HG03460 (cell line): ENCODE results near the gene BEND3.
"Not testable (repeated sequence)": the region's sequence is repeated elsewhere in the genome, so short reads cannot be mapped to it uniquely, and the experiment has no call there.

Source experiments
- ATAC-seq: cut with Tn5 transposase; IDR thresholded peaks from one replicate; pipeline ENCODE4 v1.9.1; 2021; ENCODE audit not compliant: unreplicated experiment

The BEND3 gene

DNA sequence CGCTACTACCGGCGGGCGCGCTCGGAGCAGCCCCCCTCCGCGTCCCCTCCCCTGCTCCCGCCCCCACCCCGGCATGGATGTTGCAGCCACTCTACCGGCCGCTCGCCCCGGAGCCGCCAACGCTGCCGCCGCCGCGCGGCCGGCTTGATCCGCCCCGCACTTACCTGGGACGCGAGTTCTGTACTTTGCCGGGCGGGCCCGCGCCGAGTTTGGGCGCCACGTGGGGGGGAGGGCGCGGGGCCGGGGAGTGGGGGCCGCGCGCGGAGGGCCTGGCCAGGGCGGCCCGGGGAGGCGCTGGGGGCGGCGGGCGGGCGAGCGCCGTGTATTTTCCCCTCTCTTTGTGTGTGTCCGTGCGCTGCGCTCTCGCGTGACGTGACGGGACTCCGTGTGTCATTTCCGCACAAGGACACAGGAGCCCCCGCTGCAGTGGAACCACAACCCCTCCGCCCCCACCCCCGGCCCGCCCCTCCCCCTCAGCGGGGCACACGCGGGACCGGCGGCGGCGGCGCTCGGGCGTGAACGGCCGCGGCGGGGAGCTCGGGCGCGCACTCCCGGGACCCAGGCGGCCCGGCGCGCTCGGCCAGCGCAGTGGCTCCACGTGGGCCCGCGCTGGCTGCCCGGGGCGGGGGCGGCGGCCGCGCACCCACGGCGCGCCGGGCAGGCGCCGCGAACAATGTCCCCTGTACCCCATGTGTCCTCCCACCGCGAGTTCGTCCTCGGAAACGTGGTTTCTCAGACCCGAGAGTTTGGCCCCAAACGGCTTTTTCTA is at the start of gene BEND3:
BEND3 (minus strand) TSS at position 590 of the 769 bp plus-strand sequence. CDS start 16,230 bp downstream, outside the sequence.
- peak; percentile 13 for ATAC-seq

DNA sequence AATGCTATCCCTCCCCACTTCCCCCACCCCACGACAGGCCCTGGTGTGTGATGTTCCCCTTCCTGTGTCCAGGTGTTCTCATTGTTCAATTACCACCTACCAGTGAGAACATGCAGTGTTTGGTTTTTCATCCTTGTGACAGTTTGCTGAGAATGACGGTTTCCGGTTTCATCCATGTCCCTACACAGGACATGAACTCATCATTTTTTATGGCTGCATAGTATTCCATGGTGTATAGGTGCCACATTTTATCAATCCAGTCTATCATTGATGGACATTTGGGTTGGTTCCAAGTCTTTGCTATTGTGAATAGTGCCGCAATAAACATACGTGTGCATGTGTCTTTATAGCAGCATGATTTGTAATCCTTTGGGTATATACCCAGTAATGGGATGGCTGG is 49.0 kb upstream of the BEND3 start:
- ATAC-seq, result not testable (repeated sequence)

DNA sequence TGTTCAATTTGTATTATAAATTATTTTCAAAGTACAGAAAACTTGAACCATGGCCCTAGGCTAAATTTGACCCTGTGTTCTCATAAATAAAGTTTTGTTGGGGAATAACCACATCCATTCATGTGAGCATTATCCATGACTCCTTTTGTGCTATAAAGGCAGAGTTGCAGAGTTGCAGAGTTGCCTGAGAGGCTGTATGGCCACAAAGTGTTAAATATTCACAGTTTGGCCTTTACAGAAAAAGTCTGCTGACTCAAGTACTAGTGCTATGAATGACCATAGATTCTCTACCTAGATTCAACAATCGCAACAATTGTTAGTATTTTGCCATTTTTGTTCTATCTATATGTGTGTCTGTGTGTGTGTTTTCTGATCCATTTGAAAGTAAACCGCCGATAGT is 46.2 kb upstream of the BEND3 start:
- no peak for ATAC-seq

DNA sequence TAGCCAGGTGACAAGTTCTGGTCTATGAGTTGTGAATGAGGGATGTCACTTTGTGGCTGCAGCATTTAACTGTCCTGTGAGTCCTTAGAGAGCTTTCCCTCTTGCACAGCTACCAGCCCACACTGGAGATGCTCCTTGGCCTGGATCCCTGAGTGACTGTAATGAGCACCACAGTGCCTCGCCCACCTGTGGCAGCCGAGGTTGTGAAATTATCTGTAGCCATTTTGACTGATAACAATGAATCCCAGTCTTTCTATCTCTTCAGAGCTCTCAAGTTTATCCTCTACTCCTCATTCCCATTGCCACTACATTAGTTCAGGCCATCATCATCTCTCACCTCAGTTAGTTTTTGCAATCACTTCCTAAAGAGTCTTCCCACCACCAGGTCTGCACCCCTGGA is 41.3 kb upstream of the BEND3 start:
- ATAC-seq, result no peak

DNA sequence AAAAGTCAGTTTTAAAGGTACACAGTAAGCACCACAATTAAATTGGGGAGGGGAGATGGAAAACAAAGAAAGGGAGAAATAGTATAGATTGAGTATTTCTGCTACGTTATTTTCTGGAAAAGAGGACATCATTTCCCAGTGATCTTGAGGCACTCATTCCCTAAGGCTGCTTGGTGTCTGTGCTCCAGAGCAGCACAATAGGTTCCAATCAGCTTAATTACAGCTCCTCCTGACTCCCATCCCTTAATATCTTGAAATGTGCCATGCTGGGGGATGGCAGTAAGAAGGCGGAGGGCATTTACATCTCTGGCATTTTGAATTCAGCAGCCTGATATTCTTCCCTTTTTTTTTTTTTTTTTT is 39.5 kb upstream of the BEND3 start:
- no peak for ATAC-seq

DNA sequence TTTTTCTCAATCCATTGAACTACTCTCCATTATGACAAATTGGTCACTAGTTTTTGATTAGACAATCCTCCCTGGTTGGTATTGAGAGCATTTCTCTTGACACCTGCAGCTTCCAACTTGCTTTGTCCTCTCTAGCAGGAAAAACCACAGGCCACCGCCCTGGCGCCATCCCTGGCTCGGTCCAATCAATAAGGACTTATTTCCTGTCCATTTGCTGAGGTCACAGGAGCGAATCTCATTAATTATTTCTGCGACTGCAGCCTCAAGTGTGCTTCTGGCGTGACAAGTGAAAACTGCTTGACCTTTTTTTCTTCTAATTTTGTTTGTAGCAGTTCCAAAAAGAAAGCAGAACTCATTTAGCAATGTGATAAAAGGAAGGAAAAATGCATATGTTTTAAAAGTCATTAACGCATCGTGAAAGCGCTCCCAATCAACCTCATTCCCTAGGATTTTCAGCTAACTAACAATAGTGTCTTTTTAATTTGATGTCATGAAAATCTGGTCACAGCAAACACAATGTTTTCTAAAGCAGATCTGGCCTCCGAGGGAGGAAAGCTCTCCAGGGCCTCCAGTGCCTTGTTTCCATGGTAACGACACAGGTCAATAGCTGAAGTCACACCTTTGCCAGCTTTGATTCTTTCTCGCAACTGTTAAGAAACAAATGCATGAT is 39.0 kb upstream of the BEND3 start:
- no peak for ATAC-seq

DNA sequence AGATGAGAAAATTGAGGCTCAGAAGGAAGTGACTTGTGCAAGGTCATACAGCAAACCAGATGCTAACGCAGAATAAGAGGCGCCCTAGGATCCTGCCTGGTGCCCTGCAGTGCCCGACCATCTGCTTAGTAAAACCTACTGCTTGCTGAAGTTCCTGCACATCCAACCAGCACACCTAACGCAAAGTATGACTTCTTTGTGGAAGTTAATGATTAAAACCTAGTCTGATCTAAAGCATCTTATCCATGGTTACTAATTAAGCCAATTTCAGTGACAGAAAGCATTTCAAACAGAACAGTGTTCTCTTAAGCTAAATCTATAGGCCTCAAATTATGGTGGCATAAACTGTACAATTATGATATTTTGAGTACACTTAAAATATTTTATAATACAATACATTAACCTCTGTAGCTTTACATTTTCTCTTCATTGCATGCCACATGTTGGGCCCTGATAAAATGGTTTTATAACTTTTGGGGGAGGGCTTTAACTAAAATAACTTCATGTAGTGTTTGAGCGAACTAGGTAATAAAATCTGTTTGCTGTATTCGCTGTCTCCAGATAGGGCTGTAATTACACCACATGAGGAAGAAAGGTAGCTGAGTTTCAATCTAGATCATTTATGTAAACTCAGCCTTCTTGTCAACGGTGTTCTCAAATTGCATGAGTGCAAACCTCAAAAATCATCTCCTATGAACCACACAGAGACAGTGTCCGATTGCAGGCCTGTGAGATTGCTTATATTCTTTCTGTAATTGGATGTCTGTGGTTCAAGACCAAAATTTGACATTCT is 37.5 kb upstream of the BEND3 start:
- ATAC-seq, result no peak

DNA sequence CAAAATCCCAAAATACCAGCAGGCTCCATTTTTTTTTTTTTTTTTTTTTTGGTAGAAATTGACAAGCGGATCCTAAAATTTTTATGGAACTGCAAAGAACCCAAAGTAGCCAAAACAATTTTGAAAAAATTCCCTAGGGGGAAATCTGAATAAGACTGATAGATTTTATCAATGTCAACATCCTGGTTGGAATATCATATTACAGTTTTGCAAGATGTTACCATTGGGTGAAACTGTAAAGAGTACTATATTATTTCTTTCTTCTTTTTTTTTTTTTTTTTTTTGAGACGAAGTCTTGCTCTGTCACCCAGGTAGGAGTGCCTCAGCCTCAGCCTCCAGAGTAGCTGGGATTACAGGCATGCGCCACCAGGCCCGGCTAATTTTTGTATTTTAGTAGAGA is 29.4 kb upstream of the BEND3 start:
- no peak for ATAC-seq

DNA sequence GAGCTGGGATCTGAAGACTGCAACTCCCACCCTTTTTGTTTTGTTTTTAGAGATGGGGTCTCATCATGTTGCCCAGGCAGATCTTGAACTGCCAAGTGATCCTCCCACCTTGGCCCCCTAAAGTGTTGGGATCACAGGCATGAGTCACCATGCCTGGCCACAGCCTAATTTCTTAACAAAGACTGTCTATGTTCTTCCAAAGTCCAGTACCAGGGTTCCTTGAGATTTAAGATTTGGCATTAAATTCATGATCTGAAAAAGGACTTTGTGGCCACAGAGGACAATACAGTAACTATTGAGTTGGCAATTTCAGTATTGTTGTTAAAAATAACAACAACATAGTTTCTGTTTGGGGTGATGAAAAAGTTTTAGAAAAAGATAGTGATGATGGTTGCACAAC is 28.7 kb upstream of the BEND3 start:
- ATAC-seq, result no peak

DNA sequence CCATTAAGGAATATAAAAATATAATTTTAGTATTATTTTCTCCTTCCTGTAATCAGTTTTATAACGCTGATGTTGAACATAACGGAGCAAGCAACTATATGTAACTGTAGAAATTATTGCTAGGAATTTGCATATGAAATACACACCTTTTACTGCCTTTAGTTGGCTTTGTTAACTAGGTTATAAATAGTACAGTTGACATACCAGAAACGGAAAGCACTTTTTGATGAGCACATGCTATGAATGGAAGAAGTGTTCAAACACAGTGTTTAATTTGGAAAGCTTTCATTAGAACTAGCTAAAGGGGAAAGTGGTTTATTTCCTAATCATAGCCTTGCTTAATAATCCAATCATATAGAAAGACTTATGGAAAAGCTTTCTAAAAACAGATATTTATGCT is 25.3 kb upstream of the BEND3 start:
- no peak for ATAC-seq

DNA sequence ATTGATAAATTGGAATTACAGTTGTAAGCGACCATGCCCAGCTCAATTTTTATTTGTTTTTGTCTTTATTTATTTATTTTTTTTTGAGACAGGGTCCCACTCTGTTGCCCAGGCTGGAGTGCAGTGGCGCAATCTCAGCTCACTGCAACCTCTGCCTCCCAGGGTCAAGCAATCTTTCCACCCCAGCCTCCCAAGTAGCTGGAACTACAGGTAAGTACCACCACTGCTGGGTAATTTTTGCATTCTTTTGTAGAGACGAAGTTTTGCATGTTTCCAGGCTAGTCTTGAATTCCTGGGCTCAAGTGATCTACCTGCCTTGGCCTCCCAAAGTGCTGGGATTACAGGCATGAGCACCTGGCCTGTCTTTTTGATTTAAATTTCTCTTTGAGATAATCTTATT is 21.0 kb upstream of the BEND3 start:
- ATAC-seq, result not testable (repeated sequence)

DNA sequence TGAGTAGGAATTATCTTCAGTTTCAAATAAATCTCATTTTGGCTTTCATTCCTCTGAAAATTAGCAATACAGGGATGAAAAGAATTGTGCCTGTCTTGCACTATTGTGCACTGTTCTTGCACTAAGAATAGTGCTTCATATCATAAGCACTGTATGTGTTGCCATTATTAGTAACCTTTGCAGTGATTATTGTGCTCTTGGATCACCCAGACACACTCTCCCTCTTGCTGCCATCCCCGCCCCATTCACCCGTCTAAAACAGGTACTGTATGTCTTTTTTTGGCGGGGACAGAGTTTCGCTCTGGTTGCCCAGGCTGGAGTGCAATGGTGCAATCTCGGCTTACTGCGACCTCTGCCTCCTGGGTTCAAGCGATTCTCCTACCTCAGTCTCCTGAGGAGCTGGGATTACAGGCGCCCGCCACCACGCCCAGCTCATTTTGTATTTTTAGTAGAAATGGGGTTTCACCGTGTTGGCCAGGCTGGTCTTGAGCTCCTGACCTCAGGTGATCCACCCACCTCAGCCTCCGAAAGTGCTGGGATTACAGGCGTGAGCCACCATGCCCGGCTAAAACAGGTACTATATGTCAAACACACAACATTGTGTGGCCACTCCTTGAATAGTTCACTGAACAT is 19.8 kb upstream of the BEND3 start:
- ATAC-seq, result not testable (repeated sequence)

DNA sequence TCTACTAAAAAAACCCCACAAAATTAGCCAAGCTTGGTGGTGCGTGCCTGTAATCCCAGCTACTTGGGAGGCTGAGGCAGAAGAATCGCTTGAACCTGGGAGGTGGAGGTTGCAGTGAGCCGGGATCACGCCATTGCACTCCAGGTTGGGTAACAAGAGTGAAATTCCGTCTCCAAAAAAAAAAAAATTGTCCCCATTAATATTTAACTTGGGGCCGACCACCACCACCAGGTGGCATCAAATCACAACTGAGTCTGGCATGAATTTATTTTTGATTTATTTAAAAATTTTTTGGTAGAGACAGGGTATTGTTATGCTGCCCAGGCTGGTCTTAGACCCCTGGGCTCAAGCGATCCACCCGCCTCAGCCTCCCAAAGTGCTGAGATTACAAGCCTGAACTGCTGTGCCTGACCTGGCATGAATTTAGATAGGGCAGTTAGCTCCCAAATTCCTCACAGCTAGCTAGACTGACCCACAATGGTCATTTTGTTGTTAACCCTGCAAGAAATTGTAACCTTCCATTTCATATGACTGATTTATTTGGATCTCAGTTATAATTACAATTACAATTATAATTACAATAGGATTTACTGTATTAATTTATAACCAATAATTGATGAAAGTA is 17.1 kb upstream of the BEND3 start:
- ATAC-seq, result no peak

DNA sequence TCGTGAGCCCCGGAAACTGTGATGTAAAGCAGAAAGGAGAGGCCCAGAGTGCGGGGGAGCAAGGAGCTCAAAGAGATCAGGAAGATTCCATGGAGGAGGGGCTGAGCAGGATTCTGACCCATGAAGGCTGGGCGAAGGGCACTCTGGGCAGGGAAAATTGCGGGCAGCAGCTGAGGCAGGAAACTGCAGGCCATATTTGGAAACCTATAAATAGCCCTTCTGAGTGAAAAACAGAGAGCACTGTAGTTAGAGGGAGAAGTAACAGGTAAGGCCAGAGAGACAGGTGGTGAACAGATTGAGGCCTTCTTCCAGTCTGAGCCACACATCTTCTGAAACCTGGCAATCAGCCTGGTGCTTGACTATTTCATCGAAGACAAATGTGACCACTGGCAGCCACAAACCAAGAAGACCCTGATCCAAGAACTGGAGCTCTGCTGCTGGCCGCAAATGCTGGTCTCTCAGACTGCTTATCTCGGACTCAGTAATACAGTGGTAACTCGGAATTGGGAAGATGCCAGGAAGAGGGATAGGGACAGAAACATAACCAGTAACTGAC is 14.1 kb upstream of the BEND3 start:
- ATAC-seq, result no peak

DNA sequence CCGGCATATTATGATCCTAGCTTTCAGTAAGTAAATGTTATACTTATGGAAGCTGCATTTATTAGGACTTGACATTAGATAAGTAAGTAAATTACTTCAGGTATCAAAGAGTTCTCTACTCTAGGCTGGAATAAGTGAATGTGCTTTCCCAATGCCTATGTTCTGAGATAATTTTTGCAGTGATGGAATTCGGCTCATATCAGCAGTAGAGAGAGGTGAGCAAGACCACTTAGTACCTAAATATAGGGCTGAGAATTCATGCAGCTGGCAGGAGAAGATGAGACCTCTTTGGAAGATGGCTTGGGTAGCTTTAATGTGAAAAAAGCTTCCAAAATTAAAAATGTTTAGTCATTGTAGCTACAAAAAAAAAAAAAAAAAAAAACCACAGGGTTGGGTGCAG is 13.3 kb upstream of the BEND3 start:
- ATAC-seq, result no peak

DNA sequence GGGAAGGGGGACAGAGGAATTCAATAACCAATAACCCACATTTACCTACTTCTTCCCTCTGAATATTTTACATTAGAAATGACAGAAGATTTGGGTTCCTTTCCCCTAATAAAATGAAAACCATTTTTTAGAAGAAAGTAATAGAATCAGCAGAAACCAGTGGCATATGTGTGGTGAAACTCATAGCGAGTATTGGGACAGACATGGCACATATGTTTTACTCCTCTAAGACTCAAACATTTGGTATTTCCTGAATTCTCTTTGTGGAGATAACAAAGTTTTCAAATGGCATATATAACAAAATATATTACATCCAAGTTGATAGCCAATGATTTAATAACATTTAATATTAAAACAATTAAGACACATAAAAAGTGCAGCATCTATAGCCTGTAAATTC is 12.9 kb upstream of the BEND3 start:
- ATAC-seq, result no peak

DNA sequence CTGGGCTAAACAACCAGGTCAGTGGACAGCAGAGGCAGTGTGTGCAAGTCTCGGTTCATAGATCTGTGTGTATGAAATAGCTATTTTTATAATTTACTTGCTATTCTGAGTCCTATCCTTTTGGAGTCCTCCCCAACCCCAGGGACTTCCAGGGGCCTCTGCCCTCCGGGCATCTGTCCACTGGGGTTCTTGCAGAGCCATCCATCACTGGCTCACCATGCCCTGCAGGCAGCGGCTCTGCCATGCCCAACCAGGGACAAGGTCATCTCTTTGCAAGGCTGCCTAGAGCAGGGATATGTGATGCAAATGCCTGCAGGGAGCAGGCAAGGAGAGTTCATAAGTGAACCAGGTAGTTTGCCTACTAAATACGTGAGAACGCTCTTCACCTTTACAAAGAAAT is 10.5 kb upstream of the BEND3 start:
- no peak for ATAC-seq

DNA sequence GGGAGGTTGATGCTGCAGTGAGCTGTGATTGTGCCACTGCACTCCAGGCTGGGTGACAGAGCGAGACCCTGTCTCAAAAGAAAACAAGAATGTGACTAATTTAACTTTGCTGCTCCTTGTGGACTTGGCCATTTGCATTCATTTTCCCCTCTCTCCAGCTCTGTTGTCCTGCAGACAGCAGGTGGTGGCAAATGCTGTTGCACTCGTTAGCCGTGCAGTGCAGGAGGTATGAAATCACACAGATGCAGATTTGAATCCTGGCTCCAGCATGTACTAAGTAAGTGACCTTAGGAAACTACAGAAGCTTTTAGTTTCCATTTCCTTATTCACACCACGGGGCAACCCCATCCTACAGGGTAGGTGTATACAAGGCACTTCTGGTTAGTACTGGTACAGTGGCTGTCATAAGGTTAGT is 9.6 kb upstream of the BEND3 start:
- ATAC-seq, result peak; percentile 75

DNA sequence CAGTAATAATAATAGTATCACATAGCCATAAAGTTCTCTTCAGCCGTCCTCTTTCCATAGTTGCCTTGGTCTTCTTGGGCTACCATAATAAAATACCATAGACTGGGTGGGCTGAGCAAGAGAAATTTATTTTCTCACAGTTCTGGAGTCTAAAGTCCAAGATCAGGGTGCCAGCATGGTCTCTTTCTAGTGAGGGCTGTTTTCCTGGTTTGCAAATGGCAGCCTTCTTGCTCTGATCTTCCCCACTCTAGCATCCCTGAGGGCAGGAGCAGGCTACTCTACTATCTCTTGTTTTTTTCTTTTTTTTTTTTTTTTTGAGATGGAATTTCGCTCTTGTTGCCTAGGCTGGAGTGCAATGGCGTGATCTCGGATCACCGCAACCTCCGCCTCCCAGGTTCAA is 8.2 kb upstream of the BEND3 start:
- no peak for ATAC-seq

DNA sequence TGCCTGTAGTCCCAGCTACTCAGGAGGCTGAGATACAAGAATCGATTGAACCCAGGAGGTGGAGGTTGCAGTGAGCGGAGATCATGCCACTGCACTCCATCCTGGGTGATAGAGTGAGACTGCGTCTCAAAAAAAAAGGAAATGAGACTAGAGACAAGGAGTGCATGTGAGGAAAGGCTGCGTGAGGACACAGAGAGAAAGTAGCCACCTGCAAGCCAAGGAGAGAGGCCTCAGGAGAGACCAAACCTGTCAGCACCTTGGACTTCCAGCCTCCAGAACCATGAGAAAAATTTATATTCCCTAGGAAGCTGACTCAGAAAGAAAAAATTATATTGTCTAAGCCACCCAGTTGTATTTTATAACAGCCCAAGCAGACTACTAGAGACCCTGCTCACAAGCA is 7.4 kb upstream of the BEND3 start:
- ATAC-seq, result no peak
